SH-SY5Y (cell line): ENCODE data around the gene AQP1.

ENCODE experiments used
- GATA2 ChIP-seq: IDR thresholded peaks from 2 replicates; pipeline ENCODE4 v1.6.1; 2011; ENCODE audit warnings: mild to moderate bottlenecking, low read depth, low read length
- GATA3 ChIP-seq: IDR thresholded peaks from 2 replicates; pipeline ENCODE4 v1.6.1; 2011; ENCODE audit warnings: low read depth, mild to moderate bottlenecking, low read length, moderate library complexity

DNA sequence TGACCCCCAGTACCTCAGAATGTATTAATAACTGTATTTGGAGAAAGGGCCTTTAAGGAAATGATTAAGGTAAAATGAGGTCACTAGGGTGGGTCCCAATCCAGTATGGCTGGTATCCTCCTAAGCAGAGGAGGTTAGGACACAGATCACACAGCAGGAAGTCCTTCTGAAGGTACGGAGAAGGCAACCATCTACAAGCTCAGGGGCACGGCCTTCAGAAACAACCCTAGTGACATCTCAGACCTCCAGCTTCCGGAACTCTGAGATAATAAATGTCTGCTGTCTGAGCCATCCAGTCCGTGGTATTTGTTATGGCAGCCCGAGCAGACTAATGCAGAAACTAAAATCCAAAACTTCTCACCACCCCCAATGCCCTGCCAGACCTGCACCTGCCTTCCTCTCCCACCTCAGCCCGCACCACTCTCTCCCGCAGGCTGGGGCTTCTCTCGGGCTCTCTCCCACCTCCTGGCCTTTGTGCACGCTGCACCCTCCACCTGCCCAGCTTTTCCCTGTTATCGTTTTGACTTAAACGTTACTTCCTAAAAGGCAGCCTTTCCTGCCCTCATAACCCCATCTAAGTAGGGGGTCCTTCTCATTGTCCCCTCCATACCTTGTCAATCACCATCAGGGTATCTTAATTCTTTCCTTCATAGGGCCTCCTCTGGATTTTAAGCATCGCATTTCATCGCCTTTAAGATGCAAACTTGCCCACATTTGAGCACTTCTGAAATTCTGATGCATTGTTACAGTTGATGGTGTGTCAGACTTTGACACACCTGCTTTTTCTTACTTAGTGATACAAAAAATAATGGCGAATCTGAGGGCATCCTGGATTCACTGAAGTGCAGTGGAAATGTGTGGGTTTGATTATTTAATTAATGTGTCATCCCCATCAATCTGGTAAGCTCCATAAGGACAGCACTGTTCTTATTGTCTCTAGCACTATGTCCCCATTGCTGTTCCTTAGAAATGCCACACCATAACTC, 32.2 kb upstream of the AQP1 start:
- no peak for TF ChIP-seq GATA2
- no peak for TF ChIP-seq GATA3
